ENCODE results near the gene PARD3B.
"Not testable (repeated sequence)": the region's sequence is repeated elsewhere in the genome, so short reads cannot be mapped to it uniquely, and the experiment has no call there.

The PARD3B gene

DNA sequence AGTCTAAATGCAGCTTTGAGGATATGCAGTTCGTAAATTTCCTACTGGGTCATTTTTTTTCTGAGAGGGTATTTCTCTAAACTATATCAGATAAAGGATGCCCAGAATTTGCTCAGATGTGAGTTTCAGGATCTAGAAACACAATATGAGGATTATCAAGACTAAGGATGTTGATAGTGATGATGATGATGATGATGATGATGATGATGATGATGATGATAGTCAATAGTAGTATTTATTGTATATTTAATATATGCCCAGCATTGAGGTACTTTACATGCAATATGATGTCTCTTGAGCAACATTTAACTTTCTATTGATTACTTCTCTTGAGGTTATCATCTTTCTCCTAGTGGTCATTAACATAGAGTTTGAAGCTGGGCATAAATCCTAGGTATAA lies 914.9 kb downstream of the PARD3B start:
- DNase-seq (ENCODE audit: low read depth, low spot score), result no peak

DNA sequence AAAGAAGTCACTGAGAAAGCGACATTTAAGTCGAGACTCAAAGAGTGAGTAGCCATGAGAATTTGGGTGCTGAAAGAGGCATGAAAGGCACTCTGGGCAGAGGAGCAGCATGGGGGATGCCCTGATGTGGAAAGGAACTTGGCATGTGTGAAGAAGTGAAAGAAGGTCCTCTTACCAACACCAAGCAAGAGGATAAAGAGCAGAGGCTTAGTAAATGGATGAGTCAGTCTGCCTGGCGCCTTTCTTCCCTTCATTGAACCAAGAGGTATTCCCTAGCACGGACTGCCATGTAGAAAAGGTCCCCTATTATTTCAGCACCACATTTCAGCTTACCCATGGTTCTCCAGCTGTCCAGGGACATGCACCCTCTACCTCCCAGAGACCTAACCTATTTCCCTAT lies 915.9 kb downstream of the PARD3B start:
- DNase-seq (ENCODE audit: low read depth, low spot score), result no peak

DNA sequence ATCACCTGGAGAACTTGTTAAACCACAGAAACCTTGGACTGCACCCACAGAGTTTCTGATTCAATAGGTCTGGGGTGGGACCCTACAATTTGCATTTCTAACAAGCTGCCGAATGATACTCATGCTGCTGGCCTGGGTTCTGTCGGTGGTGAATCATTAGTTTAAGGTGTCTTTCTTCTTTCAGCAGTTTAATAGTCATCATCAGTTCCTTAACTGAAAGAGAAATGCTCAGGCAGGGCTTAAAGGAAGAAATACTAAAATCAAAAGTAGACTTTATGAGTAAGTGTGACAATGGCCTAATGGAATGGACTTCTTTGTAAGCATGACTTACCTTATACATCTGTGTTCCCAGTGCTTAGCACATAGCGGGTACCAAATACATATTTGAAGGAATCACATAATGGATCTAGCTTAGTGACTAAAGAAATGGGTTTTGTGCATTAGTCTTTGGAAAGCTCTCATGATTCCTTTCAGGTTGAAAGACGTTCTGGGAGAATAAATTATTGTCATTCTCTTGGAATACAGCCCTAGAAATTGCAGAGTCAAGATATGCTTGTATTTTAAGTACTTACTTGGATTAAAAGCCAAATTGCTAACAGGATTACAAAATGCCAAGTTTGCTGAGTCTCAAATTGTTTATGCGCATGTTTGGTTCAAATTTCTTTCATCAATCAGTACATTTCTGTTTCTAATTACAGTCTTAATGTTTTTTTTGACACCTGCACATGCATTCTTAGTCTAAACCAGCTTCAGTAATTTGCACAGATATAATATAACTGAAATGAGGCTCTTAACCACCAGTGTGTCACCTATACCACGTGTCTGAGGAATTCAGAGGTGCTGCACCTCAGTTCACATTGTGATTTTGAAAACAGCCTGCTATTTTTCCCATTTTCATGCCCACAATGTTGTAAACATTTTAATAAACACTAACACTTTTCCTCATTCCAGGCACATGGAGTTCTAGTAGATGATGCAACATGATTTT lies 916.7 kb downstream of the PARD3B start:
- no peak for DNase-seq (ENCODE audit: low read depth, low spot score)

DNA sequence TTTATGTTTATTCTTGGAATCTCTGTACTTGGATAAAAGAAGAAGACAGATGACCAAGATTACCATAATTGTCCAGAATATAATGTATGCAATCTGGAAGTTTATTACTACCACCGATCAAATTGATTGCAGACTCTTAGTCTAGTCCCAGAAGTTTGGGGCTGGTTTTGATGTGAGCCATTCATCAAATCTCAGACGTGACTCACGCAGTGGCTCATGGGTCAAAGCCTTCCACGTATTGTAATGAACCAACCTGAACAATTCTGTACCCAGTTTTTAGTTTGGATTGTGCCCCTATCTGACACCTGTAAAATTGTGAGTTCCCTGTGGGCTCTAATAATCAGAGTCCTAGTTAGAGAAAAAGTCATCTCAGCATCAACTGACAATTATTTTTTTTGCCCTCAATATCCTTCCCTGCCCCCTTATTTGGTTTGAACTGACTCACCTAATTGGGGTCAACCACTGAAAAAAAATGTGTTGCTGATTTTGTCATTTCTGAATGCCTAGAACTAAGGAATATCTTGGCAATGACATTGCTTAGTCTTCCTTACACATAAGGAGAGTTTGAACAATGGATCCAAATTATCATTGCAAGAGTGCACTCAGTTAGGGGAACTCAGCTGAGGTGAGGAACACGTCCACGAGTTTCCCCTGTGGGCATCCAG lies 917.5 kb downstream of the PARD3B start:
- DNase-seq (ENCODE audit: low read depth, low spot score), result no peak

DNA sequence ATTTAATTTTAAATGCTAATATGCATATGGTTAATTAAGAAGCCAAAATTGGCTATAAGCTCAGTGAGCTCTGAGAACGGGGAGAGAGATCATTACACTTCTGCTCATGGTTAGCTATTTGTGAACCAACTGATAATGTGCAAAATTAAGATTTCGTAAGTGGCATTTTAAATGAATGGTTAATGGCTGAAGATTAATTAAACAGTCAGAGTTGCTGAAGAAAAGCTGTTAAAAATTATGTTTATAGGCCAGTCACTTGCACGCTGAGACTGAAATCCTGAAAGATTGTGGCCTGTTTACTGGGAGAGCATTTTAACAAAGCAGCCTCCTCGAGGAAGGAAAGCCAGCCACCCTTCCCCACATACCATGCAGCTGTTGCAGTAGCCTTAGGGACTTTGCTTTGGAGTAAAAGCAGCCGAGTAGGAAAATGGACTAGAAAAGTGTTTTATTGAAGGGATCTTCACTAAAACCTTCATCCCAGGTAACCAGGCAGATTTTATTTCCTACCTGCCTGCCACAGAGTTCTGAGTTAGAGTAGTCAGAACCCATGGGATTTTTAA lies 918.3 kb downstream of the PARD3B start:
- DNase-seq (ENCODE audit: low read depth, low spot score), result peak; percentile 77

DNA sequence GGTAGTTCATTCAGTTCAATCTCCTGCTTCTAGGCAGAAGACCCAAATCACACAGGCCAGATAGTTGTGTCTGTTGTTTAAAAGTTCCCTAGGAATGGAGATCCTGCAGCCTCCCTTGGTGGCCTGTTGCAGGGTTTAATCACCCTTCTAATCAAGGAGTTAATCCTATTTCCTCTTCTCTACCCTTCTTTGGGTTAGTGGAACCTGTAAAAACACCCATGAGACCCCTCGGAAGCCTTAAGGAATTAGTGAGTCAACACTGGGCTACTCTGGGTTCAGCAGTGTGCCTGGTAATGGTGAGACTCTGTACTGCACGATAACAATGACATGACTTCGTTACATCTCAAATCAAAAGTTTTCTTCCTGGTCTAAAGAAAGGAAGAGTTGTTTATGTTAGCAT lies 919.4 kb downstream of the PARD3B start:
- peak; percentile 59 for DNase-seq (ENCODE audit: low read depth, low spot score)

DNA sequence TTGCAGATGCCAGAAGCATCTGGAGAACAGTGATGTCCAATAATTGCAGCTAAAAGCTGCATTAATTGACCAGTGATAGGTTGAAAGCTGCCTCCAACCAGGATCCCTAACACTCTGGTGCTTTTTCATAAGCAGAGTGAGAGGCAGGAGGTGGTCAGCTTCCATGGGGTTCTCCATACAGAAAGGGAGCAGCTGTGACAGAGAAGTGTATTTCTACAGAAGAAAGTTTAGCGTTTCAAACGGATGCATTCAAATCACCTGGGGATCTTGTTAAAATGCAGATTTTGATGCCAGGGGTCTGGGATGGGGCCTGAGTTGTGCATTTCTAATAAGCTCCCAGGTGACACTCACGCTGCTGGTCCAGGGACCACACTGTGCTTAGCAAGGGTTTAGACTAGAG lies 920.5 kb downstream of the PARD3B start:
- DNase-seq (ENCODE audit: low read depth, low spot score), result peak; percentile 3

DNA sequence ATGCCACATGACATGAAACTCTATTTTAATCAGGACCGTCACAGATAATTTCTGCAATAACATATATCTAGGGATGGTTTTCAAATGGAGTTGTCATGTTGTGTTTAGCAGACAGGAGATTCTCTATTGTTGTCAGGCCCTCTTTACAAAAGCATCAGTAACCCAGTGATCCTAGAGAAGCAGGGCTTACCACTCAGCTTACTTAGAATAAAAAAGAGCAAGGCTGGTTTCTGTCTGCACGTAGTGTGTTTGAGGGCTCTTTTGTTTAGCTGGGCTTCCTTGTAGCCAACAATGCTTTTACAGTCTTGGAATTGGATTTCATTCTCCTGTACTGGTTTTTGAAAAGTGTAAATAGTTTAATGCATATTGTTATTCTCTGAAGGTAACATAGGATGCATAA lies 926.5 kb downstream of the PARD3B start:
- DNase-seq (ENCODE audit: low read depth, low spot score), result peak; percentile 4

DNA sequence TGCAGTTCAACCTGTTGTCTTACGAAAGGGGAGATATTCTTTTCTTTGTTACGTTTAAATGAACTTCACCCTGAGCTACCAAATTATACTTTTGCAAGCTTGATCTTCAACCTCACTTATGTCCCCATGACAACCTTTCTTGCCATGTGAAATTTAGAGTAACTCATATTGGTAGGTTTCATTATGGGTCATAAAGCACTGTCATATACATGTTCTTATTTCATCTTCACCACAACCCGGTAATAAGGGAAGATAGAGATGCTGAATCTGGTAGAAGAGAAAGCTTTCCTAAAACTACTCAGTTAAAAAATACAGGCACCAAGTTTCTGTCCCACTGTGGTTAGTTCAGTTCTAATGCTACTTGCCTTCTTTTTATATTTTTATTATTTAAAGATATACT lies 928.5 kb downstream of the PARD3B start:
- no peak for DNase-seq (ENCODE audit: low read depth, low spot score)

DNA sequence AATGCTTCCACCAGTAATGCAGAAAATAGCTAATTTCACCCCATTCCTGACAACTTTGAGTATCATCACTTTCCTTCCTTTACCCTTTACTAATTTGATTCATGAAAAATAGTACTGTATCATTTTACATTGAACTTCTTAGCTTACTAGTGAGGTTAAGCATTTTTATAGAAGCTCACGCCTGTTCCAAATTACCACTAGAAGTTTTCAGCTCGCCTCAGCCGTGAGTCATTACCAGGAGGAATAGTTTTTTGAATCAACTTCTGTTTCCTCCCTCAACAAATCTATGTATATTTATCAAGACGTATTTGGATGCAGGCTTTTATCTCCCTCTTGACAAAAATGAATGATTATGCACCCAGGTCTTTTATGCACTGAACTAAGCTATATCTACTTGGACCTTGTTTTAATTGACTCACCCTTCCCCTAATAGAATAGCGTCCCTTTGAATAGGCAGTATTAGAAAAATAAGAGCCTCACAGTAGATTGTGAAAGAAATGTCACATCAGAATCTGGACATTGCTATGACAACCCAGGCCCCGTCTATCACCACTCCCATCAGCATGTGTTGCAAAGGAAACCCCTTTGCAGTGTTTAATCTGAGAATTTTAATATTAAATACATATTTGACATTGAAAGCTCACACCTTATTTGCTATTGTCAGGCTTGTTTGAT lies 929.6 kb downstream of the PARD3B start:
- DNase-seq (ENCODE audit: low read depth, low spot score), result no peak

DNA sequence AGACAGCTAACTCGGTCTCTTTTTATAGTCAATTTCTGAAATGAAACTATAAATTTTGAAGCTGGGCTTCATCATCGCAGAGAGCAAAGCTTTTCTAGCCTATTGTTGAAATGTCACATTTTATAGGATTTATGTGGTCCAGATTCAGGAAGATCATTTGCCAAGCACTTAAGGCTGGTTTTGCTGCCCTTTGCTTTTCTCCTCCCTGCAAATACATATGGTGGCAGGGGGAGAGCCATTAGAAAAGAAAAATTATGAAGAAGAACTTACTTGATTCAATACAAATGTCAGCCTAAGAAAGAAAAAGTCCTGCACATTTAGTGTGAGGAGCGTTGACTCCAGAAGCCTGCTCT lies 930.1 kb downstream of the PARD3B start:
- no peak for DNase-seq (ENCODE audit: low read depth, low spot score)

DNA sequence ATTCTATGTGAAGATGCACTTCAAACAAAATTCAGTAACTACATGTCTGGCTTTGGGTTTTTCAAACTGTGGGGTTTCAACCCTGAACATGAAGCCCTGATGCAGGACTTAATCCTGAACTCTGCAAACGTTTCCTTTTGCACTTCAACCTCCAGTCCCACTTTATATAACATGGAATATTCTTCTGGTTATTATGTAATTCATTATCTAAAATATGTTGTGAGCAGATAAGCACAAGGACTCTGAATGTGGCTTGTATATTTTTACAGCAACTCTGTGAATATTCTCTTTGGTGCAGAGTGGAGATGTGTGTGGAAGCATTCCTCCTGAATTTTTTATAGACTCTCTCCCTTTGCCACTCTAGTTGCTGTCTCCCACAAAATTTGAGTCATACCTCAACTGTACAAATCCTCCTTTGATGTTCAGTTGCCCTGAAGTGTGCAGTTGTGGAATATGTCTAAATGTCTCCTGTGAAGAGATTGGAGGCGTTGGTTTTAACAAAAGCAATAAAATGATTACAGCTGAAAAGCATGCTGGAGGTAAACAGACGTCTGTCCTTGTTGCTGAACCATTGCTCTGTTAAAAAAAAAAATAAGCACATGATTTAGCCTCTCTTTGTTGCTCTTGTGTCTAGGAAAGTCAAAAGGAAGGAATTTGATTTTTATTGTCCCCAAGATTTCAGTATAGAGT lies 931.9 kb downstream of the PARD3B start:
- DNase-seq (ENCODE audit: low read depth, low spot score), result no peak

DNA sequence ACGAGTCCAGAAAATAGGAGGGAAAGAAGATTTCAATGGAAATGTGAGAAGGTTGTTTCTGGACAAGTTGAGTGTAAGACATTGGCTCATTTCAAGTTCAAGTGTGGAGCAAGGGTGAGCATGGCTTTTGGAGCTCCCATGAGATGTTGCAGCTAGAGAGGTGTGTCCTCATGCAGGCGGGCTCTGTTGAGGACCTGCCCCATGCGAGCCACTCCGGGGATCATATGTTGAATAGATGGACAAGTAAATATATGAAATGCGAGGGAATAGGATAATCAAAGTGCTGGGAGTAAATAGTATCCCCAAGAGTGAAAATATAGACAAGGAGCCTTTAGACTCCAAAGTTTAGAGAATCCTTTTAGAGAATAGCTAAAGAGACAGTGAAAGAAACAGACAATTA lies 936.6 kb downstream of the PARD3B start:
- DNase-seq (ENCODE audit: low read depth, low spot score), result no peak

DNA sequence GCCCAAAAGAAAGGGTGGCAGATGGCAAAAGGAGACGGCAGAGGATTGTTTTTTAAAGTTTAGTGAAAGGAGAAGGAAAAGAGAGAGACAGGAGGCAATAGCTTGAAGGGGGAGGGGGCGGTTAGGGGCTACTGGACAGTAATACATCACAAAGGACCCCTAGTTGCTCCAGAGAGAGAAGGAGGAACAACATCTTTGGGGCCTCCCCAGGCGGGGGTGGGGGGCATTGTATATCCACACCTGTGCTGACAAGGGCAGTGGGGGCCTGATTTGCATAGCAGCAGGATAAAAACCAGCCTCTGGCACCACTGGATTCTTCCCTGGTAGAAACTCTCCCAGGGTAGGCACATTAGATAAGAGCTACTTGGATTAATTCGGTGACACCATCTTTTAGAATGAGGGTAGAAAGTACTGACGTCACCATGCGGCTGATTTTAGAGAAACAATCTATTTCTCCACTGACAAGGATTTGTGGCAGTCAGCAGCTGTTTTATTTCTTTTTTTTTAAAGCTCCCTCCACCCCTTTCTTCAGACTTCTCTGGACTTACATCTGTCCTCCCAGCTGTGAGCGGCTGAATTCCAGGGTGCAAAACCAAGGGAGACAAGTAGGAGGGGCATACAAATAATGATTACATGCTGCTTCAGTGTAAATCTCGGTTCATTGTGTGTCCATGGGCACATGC lies 937.3 kb downstream of the PARD3B start:
- no peak for DNase-seq (ENCODE audit: low read depth, low spot score)

DNA sequence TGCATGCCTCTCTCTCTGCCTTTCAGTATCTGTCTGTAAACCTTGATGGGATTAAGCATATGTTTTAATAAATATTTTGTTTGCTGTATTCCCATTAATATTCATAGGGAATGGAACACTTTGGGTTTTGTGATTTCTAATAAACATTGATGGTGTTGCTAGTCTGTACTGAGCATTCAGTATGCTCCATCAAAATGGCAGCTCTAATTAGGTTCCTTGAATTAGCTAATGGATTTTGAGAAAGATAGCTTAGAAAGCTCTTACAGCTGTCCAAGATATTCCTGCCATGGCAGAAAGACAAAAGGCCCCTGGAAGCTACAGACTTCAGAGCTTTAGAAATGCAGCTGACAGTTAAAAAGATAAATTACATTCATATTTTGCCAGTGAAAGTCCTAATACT lies 937.8 kb downstream of the PARD3B start:
- DNase-seq (ENCODE audit: low read depth, low spot score), result no peak

DNA sequence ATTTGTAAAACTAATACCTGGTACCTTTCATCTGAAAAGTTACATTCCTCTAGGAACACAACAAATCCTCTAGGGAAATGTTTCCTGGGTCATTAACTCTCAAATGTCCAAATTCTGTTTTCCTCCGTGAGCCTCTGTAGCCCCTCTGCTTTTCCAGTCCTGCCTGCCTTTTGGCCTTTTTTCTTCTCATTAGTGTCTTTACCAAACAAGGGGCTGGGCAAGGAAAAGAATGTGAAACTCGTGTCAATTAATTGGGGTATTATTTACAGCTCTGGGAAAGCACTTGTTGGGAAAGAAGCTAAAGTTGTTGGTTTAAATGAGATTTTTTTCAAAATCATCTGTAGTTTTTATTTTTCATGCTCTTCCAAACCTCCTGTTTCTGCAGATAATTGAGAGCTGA lies 938.9 kb downstream of the PARD3B start:
- no peak for DNase-seq (ENCODE audit: low read depth, low spot score)

DNA sequence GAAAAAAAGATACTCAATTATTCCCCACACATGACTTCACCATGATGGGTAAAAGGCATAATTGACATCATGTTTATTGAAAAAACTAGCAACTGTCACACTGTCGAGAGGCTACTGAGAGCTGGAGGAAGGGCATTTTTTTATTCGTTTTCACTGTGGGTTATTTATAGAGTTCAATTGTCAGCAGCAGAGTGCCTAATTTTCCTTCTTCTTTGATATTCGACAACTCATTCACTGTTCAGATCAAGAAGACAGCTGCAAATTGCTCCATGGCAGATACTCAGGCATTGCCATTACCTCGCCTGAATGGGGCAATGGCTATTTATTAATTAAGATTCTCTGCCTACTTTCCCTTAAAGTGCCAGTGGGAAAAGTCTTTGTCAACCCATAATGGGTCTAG lies 939.5 kb downstream of the PARD3B start:
- DNase-seq (ENCODE audit: low read depth, low spot score), result no peak

DNA sequence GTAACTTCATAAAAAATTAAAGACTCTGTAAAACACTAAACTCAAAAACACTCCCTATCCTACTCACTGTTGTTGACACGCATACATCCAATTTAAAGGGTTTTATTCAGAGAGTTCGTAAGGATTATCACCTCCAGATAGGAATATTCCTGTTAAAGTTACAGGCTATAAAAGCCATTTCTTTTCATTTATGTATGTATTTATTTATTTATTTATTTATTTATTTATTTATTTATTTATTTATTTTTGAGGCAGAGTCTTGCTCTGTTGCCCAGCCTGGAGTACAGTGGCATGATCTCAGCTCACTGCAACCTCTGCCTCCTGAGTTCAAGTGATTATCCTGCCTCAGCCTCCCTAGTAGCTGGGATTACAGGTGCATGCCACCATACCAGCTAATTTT lies 948.3 kb downstream of the PARD3B start:
- not testable (repeated sequence) for DNase-seq (ENCODE audit: low read depth, low spot score)

DNA sequence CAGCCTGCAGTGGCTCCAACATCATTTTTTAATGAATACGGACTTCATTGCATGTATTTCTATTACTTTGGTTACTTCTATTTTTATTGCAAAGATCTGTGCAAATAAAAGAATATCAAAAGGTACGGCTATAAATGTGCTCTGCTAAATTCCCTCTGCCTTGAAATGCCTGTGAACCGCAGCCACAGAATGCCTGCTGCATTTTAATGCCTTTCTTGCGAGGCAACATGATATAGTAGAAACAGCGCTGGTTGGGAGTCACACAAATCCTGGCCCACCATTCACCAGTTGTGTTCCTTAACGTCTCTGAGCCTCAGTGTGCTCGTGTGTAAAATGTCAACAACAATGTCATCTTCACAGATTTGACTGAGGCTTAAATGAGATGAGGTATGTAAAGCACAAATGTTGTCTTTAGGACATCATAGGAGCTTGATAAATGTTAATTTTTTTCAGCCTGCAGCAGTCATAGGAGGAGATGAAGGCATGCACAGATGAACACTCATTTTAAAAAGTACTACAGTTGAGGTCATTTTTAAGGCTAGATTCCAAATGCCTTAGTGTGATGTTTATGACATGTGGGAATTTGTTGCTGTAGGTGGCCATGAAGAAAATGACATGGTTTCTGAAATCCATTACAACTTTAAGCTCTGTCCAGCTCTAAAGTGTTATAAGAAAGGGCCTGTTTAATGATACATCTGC lies 949.4 kb downstream of the PARD3B start:
- DNase-seq (ENCODE audit: low read depth, low spot score), result no peak

DNA sequence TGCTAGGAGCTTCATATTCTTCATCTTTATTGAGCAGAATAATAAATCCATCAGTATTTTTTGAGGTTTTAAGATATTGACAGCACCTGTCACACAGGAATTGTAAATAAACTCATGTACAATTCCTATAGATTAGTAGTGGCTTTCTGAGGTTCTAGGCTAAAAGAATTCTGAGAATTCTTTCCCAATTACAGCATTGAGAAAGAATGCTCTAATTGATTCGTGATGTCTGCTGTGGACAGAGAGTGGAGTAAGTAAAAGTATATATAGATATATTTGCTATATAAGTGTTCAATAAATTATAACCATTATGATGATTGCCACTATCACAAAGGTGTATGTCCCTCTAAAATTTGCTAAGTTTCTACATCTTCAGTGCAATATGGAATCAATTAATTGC lies 950.5 kb downstream of the PARD3B start:
- no peak for DNase-seq (ENCODE audit: low read depth, low spot score)

All from ELF-1 (cell line).